H1 (cell line): Measurements from ENCODE around the gene CCDC78. TPM values are rescaled to one million over a fixed set of nuclear protein-coding genes. Genes with fewer than 3 reads are reported as not detected.

Experiments
- CTCF ChIA-PET: fragments of 300-600 bp; sonication (Branson Sonifier 250); formaldehyde crosslinking; loops from one replicate; lab custom pipeline; 2021; ENCODE audit not compliant: partially characterized antibody; lab: Charles Lee
- POLR2A ChIA-PET: fragments of 300-600 bp; sonication (Branson Sonifier 250); formaldehyde crosslinking; loops from one replicate; lab custom pipeline; 2021; ENCODE audit warnings: inconsistent platforms; ENCODE audit not compliant: partially characterized antibody; lab: Charles Lee
- DNase-seq, 2 experiments: peaks; one replicate each; pipeline versions ENCODE4 v3.0.0 to v3.0.0-alpha.2; 2010 to 2022; ENCODE audit warnings: low spot score in 2 of 2, low read depth in 1 of 2, mixed read lengths in 1 of 2
- FAIRE-seq: peaks from 2 replicates; lab custom pipeline; 2011; peaks lifted over from hg19 to GRCh38; lab: Jason Lieb, UNC
- H2AFZ ChIP-seq: 2 replicates; pipeline ENCODE4 v1.8.1; 2012; ENCODE audit warnings: low read length, inconsistent platforms
- H2AK5ac ChIP-seq: 2 replicates; pipeline ENCODE4 v1.6.1; 2013; ENCODE audit warnings: low read depth, low read length
- H2BK120ac ChIP-seq: replicated peaks from 2 replicates; pipeline ENCODE3; 2013; ENCODE audit warnings: low read depth, low read length, inconsistent platforms
- H2BK12ac ChIP-seq: 2 replicates; pipeline ENCODE4 v1.6.1; 2013; ENCODE audit warnings: low read depth, low read length
- H2BK15ac ChIP-seq: 2 replicates; pipeline ENCODE4 v1.6.1; 2013; ENCODE audit warnings: low read length
- H2BK20ac ChIP-seq: 2 replicates; pipeline ENCODE4 v1.6.1; 2013; ENCODE audit warnings: low read length
- H2BK5ac ChIP-seq: 2 replicates; pipeline ENCODE4 v1.6.1; 2013; ENCODE audit warnings: low read depth, low read length
- H3K14ac ChIP-seq: 2 replicates; pipeline ENCODE4 v1.6.1; 2013; ENCODE audit warnings: inconsistent platforms; ENCODE audit not compliant: insufficient read length
- H3K18ac ChIP-seq: 2 replicates; pipeline ENCODE4 v1.6.1; 2013; ENCODE audit warnings: low read length; ENCODE audit errors: extremely low read depth
- H3K23ac ChIP-seq: 2 replicates; pipeline ENCODE4 v1.6.1; 2013; ENCODE audit warnings: inconsistent platforms; ENCODE audit not compliant: insufficient read length
- H3K23me2 ChIP-seq: 2 replicates; pipeline ENCODE4 v1.6.1; 2013; ENCODE audit warnings: low read depth, low read length
- H3K27ac ChIP-seq: 2 replicates; pipeline ENCODE4 v1.6.1; 2011; ENCODE audit warnings: low read depth, low read length, inconsistent platforms
- H3K27me3 ChIP-seq, 4 experiments: replicated peaks in 1 of 4; 1 replicate in 1 of 4; 2 replicates in 3 of 4; pipeline versions ENCODE4 v1.6.1 to v1.8.1; 2011 to 2013; ENCODE audit warnings: low read length in 3 of 4, mild to moderate bottlenecking in 3 of 4, inconsistent platforms in 2 of 4, mixed read lengths in 2 of 4, moderate library complexity in 1 of 4; ENCODE audit not compliant: control insufficient read depth in 3 of 4, insufficient read depth in 3 of 4; ENCODE audit errors: extremely low read depth in 1 of 4
- H3K36me3 ChIP-seq, 4 experiments: 2 replicates each; pipeline versions ENCODE4 v1.6.1 to v1.8.1; 2011 to 2013; ENCODE audit warnings: mild to moderate bottlenecking in 4 of 4, low read length in 3 of 4, moderate library complexity in 2 of 4, control low read depth in 1 of 4, inconsistent platforms in 1 of 4; ENCODE audit not compliant: insufficient read depth in 4 of 4, control insufficient read depth in 2 of 4
- H3K4ac ChIP-seq: replicated peaks from 2 replicates; pipeline ENCODE3; 2013; ENCODE audit warnings: low read length, low read depth, mixed read lengths, inconsistent platforms; ENCODE audit not compliant: insufficient read length
- H3K4me1 ChIP-seq, 4 experiments: replicated peaks in 1 of 4; 1 replicate in 1 of 4; 2 replicates in 3 of 4; pipeline versions ENCODE4 v1.6.1 to v1.8.1; 2011 to 2013; ENCODE audit warnings: low read length in 3 of 4, inconsistent platforms in 2 of 4, mixed read lengths in 1 of 4; ENCODE audit not compliant: insufficient read depth in 4 of 4, control insufficient read depth in 3 of 4
- H3K4me2 ChIP-seq, 2 experiments: 2 replicates each; pipeline versions ENCODE4 v1.6.1 to v1.8.1; 2011 to 2013; ENCODE audit warnings: low read depth in 2 of 2, low read length in 2 of 2, control low read depth in 1 of 2, inconsistent platforms in 1 of 2, mild to moderate bottlenecking in 1 of 2; ENCODE audit not compliant: insufficient read depth in 1 of 2
- H3K4me3 ChIP-seq, 4 experiments: fragments of 200-600, 300-600 bp in 1 of 4; sonication (generic), shearing (Covaris generic), sonication (Bioruptor Twin) in 1 of 4; 2 replicates each; pipeline versions ENCODE4 v1.5.1 to v1.8.1; 2011 to 2016; ENCODE audit warnings: low read length in 4 of 4, low read depth in 3 of 4, control low read depth in 2 of 4, inconsistent platforms in 2 of 4, mild to moderate bottlenecking in 2 of 4, mixed read lengths in 1 of 4, moderate library complexity in 1 of 4; ENCODE audit not compliant: insufficient read depth in 2 of 4; ENCODE audit errors: extremely low read depth in 1 of 4
- H3K56ac ChIP-seq: replicated peaks from 2 replicates; pipeline ENCODE3; 2013; ENCODE audit warnings: low read depth, mild to moderate bottlenecking, mixed read lengths, low read length, inconsistent platforms; ENCODE audit not compliant: insufficient read length
- H3K79me1 ChIP-seq: 2 replicates; pipeline ENCODE4 v1.6.1; 2013; ENCODE audit warnings: low read depth, low read length, control low read depth
- H3K79me2 ChIP-seq, 2 experiments: 2 replicates each; pipeline versions ENCODE4 v1.6.1 to v1.8.1; 2012 to 2013; ENCODE audit warnings: low read length in 2 of 2, mild to moderate bottlenecking in 2 of 2, inconsistent platforms in 1 of 2; ENCODE audit not compliant: insufficient read depth in 2 of 2, control insufficient read depth in 1 of 2
- H3K9ac ChIP-seq, 4 experiments: replicated peaks in 1 of 4; 1 replicate in 1 of 4; 2 replicates in 3 of 4; pipeline versions ENCODE4 v1.6.1 to v1.8.1; 2011 to 2013; ENCODE audit warnings: low read depth in 3 of 4, low read length in 3 of 4, control low read depth in 2 of 4, mild to moderate bottlenecking in 2 of 4, moderate library complexity in 2 of 4, inconsistent platforms in 1 of 4; ENCODE audit errors: extremely low read depth in 1 of 4
- H3K9me3 ChIP-seq, 2 experiments: 2 replicates each; pipeline versions ENCODE4 v1.6.1 to v1.8.1; 2012 to 2013; ENCODE audit warnings: mild to moderate bottlenecking in 2 of 2, moderate library complexity in 2 of 2, control low read depth in 1 of 2, inconsistent platforms in 1 of 2, low read depth in 1 of 2, low read length in 1 of 2, mixed read lengths in 1 of 2; ENCODE audit not compliant: insufficient read depth in 2 of 2
- H4K20me1 ChIP-seq, 2 experiments: replicated peaks in 1 of 2; 2 replicates each; pipeline versions ENCODE3 to v1.8.1; 2011 to 2013; ENCODE audit warnings: inconsistent platforms in 2 of 2, low read length in 2 of 2, mild to moderate bottlenecking in 1 of 2; ENCODE audit not compliant: insufficient read depth in 2 of 2, control insufficient read depth in 1 of 2
- H4K5ac ChIP-seq: 2 replicates; pipeline ENCODE4 v1.6.1; 2013; ENCODE audit warnings: low read length, low read depth, mixed read lengths, inconsistent platforms; ENCODE audit not compliant: insufficient read length
- H4K8ac ChIP-seq: 2 replicates; pipeline ENCODE4 v1.8.0; 2013; ENCODE audit warnings: mild to moderate bottlenecking, moderate library complexity, low read length, inconsistent platforms; ENCODE audit not compliant: insufficient read depth; ENCODE audit errors: extremely low read depth
- H4K91ac ChIP-seq: replicated peaks from 2 replicates; pipeline ENCODE3; 2013; ENCODE audit warnings: low read length, mixed read lengths, inconsistent platforms; ENCODE audit not compliant: insufficient read length
- BRCA1 ChIP-seq: IDR thresholded peaks from 2 replicates; pipeline ENCODE4 v1.6.1; 2012; ENCODE audit warnings: low read depth, low read length, improper control_type of control experiment
- CBX5 ChIP-seq: fragments of 300-800, 300-1000 bp; sonication (generic); IDR thresholded peaks from 2 replicates; pipeline ENCODE4 v1.7.1; 2016; ENCODE audit warnings: antibody characterized with exemption, low read length, low read depth
- CHD1 ChIP-seq: IDR thresholded peaks from 2 replicates; pipeline ENCODE4 v1.6.1; 2012; ENCODE audit warnings: low read depth, low read length, improper control_type of control experiment
- CHD2 ChIP-seq: IDR thresholded peaks from 2 replicates; pipeline ENCODE4 v1.6.1; 2012; ENCODE audit warnings: low read length, improper control_type of control experiment
- GABPA ChIP-seq: IDR thresholded peaks from 2 replicates; pipeline ENCODE4 v1.6.1; 2011; ENCODE audit warnings: mild to moderate bottlenecking, low read length, moderate library complexity, borderline replicate concordance; ENCODE audit not compliant: insufficient read depth
- HDAC2 ChIP-seq, 2 experiments: fragments of 300-600 bp in 1 of 2; sonication (generic) in 1 of 2; IDR thresholded peaks; 2 replicates each; pipeline ENCODE4 v1.6.1; 2011 to 2012; ENCODE audit warnings: low read depth in 2 of 2, low read length in 2 of 2, mild to moderate bottlenecking in 2 of 2, moderate library complexity in 2 of 2, borderline replicate concordance in 1 of 2, inconsistent platforms in 1 of 2
- JUND ChIP-seq: IDR thresholded peaks from 2 replicates; pipeline ENCODE4 v1.6.1; 2011; ENCODE audit warnings: mild to moderate bottlenecking, improper control_type of control experiment, low read length
- SIRT6 ChIP-seq: IDR thresholded peaks from one replicate; pipeline ENCODE4 v1.7.1; 2012; ENCODE audit warnings: low read length, inconsistent platforms
- SIX5 ChIP-seq: IDR thresholded peaks from 2 replicates; pipeline ENCODE4 v1.6.1; 2011; ENCODE audit warnings: mild to moderate bottlenecking, low read depth, low read length
- TBP ChIP-seq: IDR thresholded peaks from 2 replicates; pipeline ENCODE4 v1.6.1; 2011; ENCODE audit warnings: low read depth, low read length, improper control_type of control experiment
- WGBS, 2 experiments: shearing (Covaris generic) in 1 of 2; methylation state at CpG; one replicate each; pipeline versions ENCODE4 v1.1.6 to v1.1.7; 2013 to 2015; ENCODE audit warnings: low lambda C conversion rate in 2 of 2, mixed read lengths in 2 of 2, inconsistent platforms in 1 of 2, low coverage in 1 of 2, missing lambda C conversion rate in 1 of 2; ENCODE audit not compliant: insufficient replicate concordance in 2 of 2, insufficient coverage in 1 of 2, insufficient read length in 1 of 2; ENCODE audit errors: extremely low coverage in 1 of 2, missing lambda C conversion rate in 1 of 2; 5-methylcytosine and 5-hydroxymethylcytosine counted together
- polyA plus RNA-seq, 7 experiments: library from polyadenylated mRNA; depleted of rRNA in 3 of 7; stranded (reverse) in 5 of 7; unstranded in 2 of 7; fragments of >200 nt in 5 of 7; fragments of 200-250 nt in 2 of 7; gene quantifications; 1 replicate in 5 of 7; 2 replicates in 1 of 7; 4 replicates in 1 of 7; pipeline versions ENCODE4 v1.2.1 to v1.2.3, GENCODE V29; 2011 to 2013; ENCODE audit warnings: missing spikeins in 2 of 7, mixed read lengths in 2 of 7
- total RNA-seq: library from RNA; stranded (reverse); fragmentation: NEBNext Ultra II Directional; extraction: Animal tissue kit (Norgen Biotek cat#: 25700); gene quantifications from 2 replicates; pipeline ENCODE4 v1.2.1, GENCODE V29; 2021

The CCDC78 gene
- total and polyA plus RNA-seq, 2 of the 8 experiments (the other 6 are each of a cell fraction or from before 2014, with no cell fraction given) = 7.1 to 8.5 TPM

- peak overlapping the region; percentile 59 for H3K56ac ChIP-seq
- peaks cover 4 to 29% of the 10 kb centered on the region in 2 experiments for H4K20me1 ChIP-seq
- H3K9ac ChIP-seq = no peak overlapping the region
- H3K18ac ChIP-seq = peak overlapping the region; percentile 32
- peak overlapping the region; percentile 40 for H4K5ac ChIP-seq
- no peak overlapping the region for H3K14ac ChIP-seq
- peak overlapping the region; percentile 99 for H2BK15ac ChIP-seq
- H3K4me1 ChIP-seq = peaks cover 0 to 42% (median 34%) of the 10 kb centered on the region in 4 experiments; a peak in 6 of 7 replicates
- DNase-seq (peak in 1 of 2 experiments; percentile 79), FAIRE-seq (no peak)
- H2AK5ac ChIP-seq = 0 out of 2 replicates have a peak overlapping the region, but pooled peaks have one; percentile 7
- H3K9me3 ChIP-seq = no peaks in the 10 kb centered on the region
- WGBS, 2 experiments = 59% methylated on average over 28 of the region's 52 CpGs; no CpG with 5 or more reads in 1 of the 2 experiments
- peak overlapping the region; percentile 84; the same call in 1 of the 2 replicates for H2BK12ac ChIP-seq
- H3K36me3 ChIP-seq = peaks cover 4 to 15% (median 12%) of the 10 kb centered on the region in 4 experiments; a peak in 7 of 8 replicates
- H2BK120ac ChIP-seq = no peak overlapping the region
- H2BK5ac ChIP-seq = peak overlapping the region; percentile 81; the same call in 1 of the 2 replicates
- H3K23me2 ChIP-seq = peaks cover 20% of the 10 kb centered on the region
- POLR2A ChIA-PET = interaction anchor here (0.8 to 13.3 kb wide), 12 partner anchors 11 to 1281 kb away, joined by 3 to 214 read pairs (median 3); partner anchors contain the start of genes ANTKMT, RHOT2 and WDR24
- no peak overlapping the region for H2AFZ ChIP-seq
- peaks cover 6% of the 10 kb centered on the region; the same call in 1 of the 2 replicates for H3K79me1 ChIP-seq
- H3K23ac ChIP-seq = no peak overlapping the region
- peak overlapping the region; percentile 80; the same call in 1 of the 2 replicates for H4K8ac ChIP-seq
- CTCF ChIA-PET = interaction anchor here (0.7 to 2.3 kb wide), 12 partner anchors 12 to 123 kb away, joined by 3 to 11 read pairs (median 4); partner anchors contain the start of genes RHOT2, WDR24 and WDR90
- peaks cover 0 to 2% (median 0%) of the 10 kb centered on the region in 4 experiments; a peak in 2 of 7 replicates for H3K27me3 ChIP-seq
- peak overlapping the region; percentile 44 for H4K91ac ChIP-seq
- no peak overlapping the region for H2BK20ac ChIP-seq
- peaks cover 0 to 12% of the 10 kb centered on the region in 2 experiments; a peak in 1 of 4 replicates for H3K79me2 ChIP-seq
- peak overlapping the region; percentile 90 for H3K4ac ChIP-seq
- peak overlapping the region; percentile 32 to 73 (median 41); a peak in 7 of 8 replicates for H3K4me3 ChIP-seq
- no peak overlapping the region for H3K27ac ChIP-seq
- H3K4me2 ChIP-seq = peak overlapping the region; percentile 74 to 92
- TF ChIP-seq TBP (no peak), CHD2 (no peak), GABPA (0 out of 2 replicates have a peak, but pooled peaks have one; percentile 30), SIX5 (no peak), CHD1 (no peak), JUND (no peak), BRCA1 (no peak), CBX5 (no peak), HDAC2 (IDR thresholded peaks at IDR 0.05; ENCODE audit: borderline replicate concordance in 1 of 2, low read depth in 2 of 2, low read length in 2 of 2) (peak in 1 of 2 experiments; percentile 43; a peak in 1 of 4 replicates), SIRT6 (no peak)
Measured at GRCh38 chr16:678858-679813, 47.1 kb downstream of the CCDC78 start.
